SH-SY5Y (cell line): ENCODE data around the gene ADAMTS14.

Experiments
- GATA2 ChIP-seq: IDR thresholded peaks from 2 replicates; pipeline ENCODE4 v1.6.1; 2011; ENCODE audit warnings: mild to moderate bottlenecking, low read depth, low read length
- GATA3 ChIP-seq: IDR thresholded peaks from 2 replicates; pipeline ENCODE4 v1.6.1; 2011; ENCODE audit warnings: low read depth, mild to moderate bottlenecking, low read length, moderate library complexity

Gene ADAMTS14

GRCh38 chr10:70672165-70673042, at the start of gene ADAMTS14:
Gene ADAMTS14 (plus strand): TSS chr10:70672506. CDS start chr10:70672803, 297 bp downstream.
- TF ChIP-seq GATA3 (no peak), GATA2 (no peak)

- TF ChIP-seq GATA2 (no peak), GATA3 (no peak)
Observed at GRCh38 chr10:70622541-70622940, 49.8 kb upstream of the ADAMTS14 start.

GRCh38 chr10:70622981-70623844, 49.1 kb upstream of the ADAMTS14 start:
- TF ChIP-seq GATA3 (no peak), GATA2 (no peak)

GRCh38 chr10:70626056-70626455, 46.2 kb upstream of the ADAMTS14 start:
- TF ChIP-seq GATA3 (no peak), GATA2 (no peak)

- no peak for TF ChIP-seq GATA2
- TF ChIP-seq GATA3 = no peak
Observed at GRCh38 chr10:70629338-70629737, 43.0 kb upstream of the ADAMTS14 start.

- no peak for TF ChIP-seq GATA2
Observed at GRCh38 chr10:70634011-70634410, 38.3 kb upstream of the ADAMTS14 start.

GRCh38 chr10:70647086-70647485, 25.2 kb upstream of the ADAMTS14 start:
- TF ChIP-seq GATA3 (no peak), GATA2 (no peak)

GRCh38 chr10:70648427-70648826, 23.9 kb upstream of the ADAMTS14 start:
- TF ChIP-seq GATA3 = no peak
- TF ChIP-seq GATA2 = no peak

- TF ChIP-seq GATA2 (no peak), GATA3 (no peak)
Observed at GRCh38 chr10:70649526-70649925, 22.8 kb upstream of the ADAMTS14 start.

- TF ChIP-seq GATA3 (no peak), GATA2 (no peak)
Observed at GRCh38 chr10:70650104-70650503, 22.2 kb upstream of the ADAMTS14 start.

GRCh38 chr10:70650718-70651117, 21.6 kb upstream of the ADAMTS14 start:
- TF ChIP-seq GATA3 = no peak
- TF ChIP-seq GATA2 = no peak

- TF ChIP-seq GATA2 (no peak), GATA3 (no peak)
Observed at GRCh38 chr10:70651661-70652060, 20.6 kb upstream of the ADAMTS14 start.

GRCh38 chr10:70652761-70653657, 19.3 kb upstream of the ADAMTS14 start:
- no peak for TF ChIP-seq GATA3
- TF ChIP-seq GATA2 = no peak

- TF ChIP-seq GATA2 (no peak), GATA3 (no peak)
Observed at GRCh38 chr10:70655316-70655715, 17.0 kb upstream of the ADAMTS14 start.
